GM19239 (cell line): ENCODE data around the gene NKX6-2.
"Not testable (repeated sequence)": the region's sequence is repeated elsewhere in the genome, so short reads cannot be mapped to it uniquely, and the experiment has no call there.

Source experiments
- DNase-seq: peaks from one replicate; pipeline ENCODE4 v3.0.0; 2011; ENCODE audit warnings: low spot score; ENCODE audit not compliant: insufficient read length
- FAIRE-seq: peaks from 2 replicates; lab custom pipeline; 2011; peaks lifted over from hg19 to GRCh38; lab: Jason Lieb, UNC

The NKX6-2 gene

GRCh38 chr10:132802048-132802447, 16.1 kb upstream of the NKX6-2 start:
- FAIRE-seq, result no peak
- DNase-seq, result no peak

GRCh38 chr10:132799865-132800264, 13.9 kb upstream of the NKX6-2 start:
- DNase-seq (no peak), FAIRE-seq (no peak)

GRCh38 chr10:132798876-132799275, 12.9 kb upstream of the NKX6-2 start:
- DNase-seq (no peak), FAIRE-seq (no peak)

- no peak for FAIRE-seq
- DNase-seq, result no peak
Measured at GRCh38 chr10:132798403-132798802, 12.5 kb upstream of the NKX6-2 start.

- FAIRE-seq, DNase-seq: not testable (repeated sequence)
Measured at GRCh38 chr10:132797986-132798385, 12.0 kb upstream of the NKX6-2 start.

GRCh38 chr10:132796846-132797245, 10.9 kb upstream of the NKX6-2 start:
- no peak for DNase-seq
- FAIRE-seq, result no peak

- no peak for DNase-seq
- FAIRE-seq, result no peak
Measured at GRCh38 chr10:132793871-132794849, 8.2 kb upstream of the NKX6-2 start.

- FAIRE-seq, result no peak
- DNase-seq, result no peak
Measured at GRCh38 chr10:132793213-132793612, 7.3 kb upstream of the NKX6-2 start.

GRCh38 chr10:132792796-132793195, 6.8 kb upstream of the NKX6-2 start:
- DNase-seq (no peak), FAIRE-seq (no peak)

GRCh38 chr10:132792099-132792498, 6.2 kb upstream of the NKX6-2 start:
- not testable (repeated sequence) for FAIRE-seq

GRCh38 chr10:132790934-132791829, 5.2 kb upstream of the NKX6-2 start:
- DNase-seq (no peak), FAIRE-seq (no peak)

More at GRCh38 chr10:132792099-132792498, 6.2 kb upstream of the NKX6-2 start:
- not testable (repeated sequence) for DNase-seq

- FAIRE-seq (no peak), DNase-seq (no peak)
Measured at GRCh38 chr10:132790470-132790869, 4.5 kb upstream of the NKX6-2 start.

- FAIRE-seq (no peak), DNase-seq (no peak)
Measured at GRCh38 chr10:132789659-132790148, 3.8 kb upstream of the NKX6-2 start.

- FAIRE-seq (no peak), DNase-seq (no peak)
Measured at GRCh38 chr10:132788831-132789219, 2.9 kb upstream of the NKX6-2 start.

- FAIRE-seq (no peak), DNase-seq (no peak)
Measured at GRCh38 chr10:132788180-132788830, 2.4 kb upstream of the NKX6-2 start.

GRCh38 chr10:132787495-132788179, 1.7 kb upstream of the NKX6-2 start:
- no peak for FAIRE-seq
- DNase-seq, result no peak

GRCh38 chr10:132786884-132787494, 1.0 kb upstream of the NKX6-2 start:
- DNase-seq (no peak), FAIRE-seq (no peak)

- FAIRE-seq, result no peak
Measured at GRCh38 chr10:132786476-132786883, 533 bp upstream of the NKX6-2 start.

More at GRCh38 chr10:132786476-132786883, 533 bp upstream of the NKX6-2 start:
- no peak for DNase-seq
